HG02938 (cell line): ENCODE measurements around the gene IGFALS.
"Not testable (repeated sequence)": the region's sequence is repeated elsewhere in the genome, so short reads cannot be mapped to it uniquely, and the experiment has no call there.

Source experiments
- ATAC-seq: cut with Tn5 transposase; IDR thresholded peaks from one replicate; pipeline ENCODE4 v1.9.1; 2021; ENCODE audit warnings: mild to moderate bottlenecking, moderate library complexity; ENCODE audit not compliant: unreplicated experiment

IGFALS gene

DNA sequence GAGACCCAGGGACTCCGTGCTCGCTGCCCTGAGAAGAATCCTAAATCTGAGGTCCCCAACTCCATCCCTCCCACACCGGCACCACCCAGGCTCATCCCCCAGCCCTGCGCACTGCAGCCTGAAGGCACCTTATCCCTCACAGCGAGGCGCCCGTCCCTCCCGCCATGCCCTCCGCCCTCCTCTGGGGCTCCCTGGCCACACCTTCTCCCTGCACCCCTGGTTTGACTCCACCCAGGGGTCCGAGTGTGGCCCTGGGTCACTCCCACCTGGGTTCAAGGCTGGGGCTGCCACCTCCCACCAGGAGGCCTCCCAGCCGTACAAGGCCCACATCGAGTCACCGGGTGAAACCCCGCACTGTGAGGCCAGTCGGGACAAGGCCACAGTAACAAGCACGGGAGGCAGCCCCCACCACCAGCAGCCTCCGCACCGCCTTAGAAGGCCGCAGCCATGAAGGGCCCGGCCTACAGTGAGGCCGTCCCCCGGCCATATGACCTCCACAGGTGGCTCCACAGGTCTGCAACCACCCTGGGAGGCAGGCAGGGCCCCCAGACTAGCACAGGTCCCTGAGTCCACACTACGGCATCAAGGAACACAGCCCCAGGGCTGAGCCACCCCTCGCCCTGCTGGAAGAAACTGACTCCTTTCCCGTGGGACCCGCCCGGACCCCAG lies 24.8 kb upstream of the IGFALS start:
- no peak for ATAC-seq

DNA sequence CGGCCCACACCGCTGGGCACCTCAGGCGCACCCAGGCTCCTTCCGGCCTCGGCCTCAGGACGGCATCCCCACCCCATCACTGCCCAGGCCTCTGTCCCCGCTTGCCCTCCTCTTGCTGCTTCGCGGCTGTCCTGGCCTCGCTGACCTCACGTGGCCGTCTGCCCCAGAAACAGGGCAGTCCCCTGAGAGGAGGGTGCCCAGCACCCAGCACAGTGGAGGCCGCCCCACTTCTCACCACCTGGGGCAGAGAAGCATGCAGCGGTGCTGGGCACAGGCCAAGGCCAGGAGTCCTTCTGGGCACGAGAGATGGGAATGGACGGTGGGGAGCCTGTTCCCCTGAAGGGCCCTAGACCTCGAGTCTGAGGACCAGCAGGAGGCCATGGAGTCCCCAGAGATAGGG lies 24.2 kb upstream of the IGFALS start:
- no peak for ATAC-seq

DNA sequence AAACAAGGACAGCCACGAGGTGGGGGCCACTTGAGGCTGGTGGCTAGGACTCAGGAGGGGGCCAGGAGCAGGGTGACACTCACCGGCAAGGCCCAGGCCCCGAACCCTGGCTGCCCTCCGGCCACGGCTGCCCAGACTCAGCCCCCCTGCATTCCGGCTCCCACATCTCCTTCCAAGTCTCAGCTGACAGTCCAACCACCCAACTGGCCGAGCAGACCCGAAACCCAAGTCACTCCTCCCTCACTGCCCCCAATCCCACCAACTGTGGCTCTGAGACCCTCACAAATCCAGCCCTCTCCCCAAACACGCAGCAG lies 23.7 kb upstream of the IGFALS start:
- no peak for ATAC-seq

DNA sequence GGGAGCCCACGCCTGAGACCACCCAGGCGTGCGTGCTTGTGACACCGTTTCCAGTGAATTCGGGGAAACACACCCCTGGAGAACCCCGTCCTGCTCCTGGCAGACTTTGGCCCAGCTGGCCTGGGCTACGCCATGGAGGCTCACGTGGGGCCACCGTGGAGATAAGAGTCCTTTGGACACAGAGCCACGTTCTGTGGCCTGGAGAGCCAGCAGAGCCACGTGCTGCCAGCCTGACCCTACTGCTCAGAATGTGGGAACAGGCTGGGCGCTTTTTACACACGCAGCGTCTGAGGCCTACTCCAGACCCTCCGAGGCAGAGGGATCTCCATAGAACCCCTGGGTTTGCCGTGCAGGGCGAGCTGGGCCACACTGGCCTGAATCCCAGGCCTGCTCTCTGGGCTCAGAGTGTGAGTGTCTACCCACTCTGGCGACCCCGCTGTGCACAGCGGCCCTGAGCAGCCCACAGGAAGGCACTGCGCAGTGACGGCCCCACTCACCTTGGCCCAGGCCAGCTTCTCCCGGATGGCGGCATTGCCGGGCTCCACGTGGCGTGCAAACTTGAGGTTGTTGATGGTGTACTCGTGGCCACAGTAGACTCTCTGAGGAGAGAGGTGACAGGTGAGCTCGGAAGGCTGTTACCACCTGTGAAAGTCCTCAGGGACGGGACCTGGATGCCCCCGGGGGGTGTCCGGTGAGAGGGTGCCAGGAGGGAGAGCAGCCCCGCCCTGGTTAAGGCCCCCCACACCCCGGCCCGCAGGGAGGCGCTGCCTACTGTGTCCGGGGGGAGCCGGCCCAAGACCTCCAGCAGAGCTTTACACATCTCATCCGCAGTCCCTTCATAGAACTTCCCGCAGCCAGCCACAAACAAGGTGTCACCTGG lies 23.1 kb upstream of the IGFALS start:
- no peak for ATAC-seq

DNA sequence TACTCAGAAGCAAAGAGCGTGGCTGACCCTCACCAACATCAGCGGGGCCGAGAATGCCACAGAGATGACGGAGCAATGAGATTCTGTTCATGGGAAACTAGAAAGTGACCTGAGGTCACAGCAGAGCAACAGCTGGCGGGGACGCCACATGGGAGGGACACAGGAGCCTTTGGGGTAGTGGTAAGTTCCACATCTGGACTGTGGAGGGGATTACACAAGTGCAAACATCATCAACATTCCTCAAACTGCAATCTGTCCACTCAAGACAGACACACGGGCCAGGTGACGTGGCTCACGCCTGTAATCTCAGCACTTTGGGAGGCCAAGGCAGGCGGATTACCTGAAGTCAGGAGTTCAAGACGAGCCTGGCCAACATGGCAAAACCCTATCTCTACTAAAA lies 22.0 kb upstream of the IGFALS start:
- ATAC-seq: no peak

DNA sequence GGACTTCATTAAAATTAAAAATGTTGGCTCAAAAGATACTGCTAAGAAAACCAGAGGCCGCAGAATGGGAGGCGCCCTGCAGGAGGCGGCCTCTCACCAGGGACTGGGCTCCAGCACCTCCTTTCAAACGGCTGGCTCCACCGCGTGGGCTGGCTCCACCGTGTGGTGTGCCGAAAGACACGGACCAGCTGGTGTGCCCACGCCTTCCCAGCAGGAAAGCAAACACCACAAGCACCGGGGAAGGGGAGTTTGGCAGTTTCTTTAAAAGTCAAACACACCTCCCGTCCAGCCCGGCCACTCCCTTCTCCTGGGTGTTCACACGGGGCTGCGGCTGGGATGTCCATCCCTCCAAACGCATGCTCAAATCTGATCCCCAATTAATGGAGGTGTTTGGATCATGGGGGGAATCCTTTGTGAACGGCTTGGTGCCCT lies 19.2 kb upstream of the IGFALS start:
- ATAC-seq: no peak

DNA sequence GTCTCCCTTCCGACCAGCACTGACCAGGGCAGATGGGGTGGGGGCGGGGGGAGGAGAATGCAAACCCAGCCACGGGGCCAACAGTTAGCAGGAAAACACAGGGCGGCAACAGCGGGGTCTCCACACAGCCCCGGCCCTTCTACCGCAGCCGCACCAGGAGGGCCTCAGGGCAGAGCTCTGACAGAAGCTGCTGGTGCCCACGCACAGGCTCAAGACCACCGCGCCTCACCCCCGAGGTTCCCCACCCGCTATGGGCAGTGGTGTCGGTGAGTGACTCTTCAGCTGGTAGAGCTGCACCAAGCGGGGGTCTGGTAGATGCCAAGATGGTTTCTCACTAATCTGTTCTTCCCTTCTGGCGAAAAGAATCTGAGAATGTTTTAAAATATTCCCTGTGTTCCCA lies 17.0 kb upstream of the IGFALS start:
- ATAC-seq: no peak

DNA sequence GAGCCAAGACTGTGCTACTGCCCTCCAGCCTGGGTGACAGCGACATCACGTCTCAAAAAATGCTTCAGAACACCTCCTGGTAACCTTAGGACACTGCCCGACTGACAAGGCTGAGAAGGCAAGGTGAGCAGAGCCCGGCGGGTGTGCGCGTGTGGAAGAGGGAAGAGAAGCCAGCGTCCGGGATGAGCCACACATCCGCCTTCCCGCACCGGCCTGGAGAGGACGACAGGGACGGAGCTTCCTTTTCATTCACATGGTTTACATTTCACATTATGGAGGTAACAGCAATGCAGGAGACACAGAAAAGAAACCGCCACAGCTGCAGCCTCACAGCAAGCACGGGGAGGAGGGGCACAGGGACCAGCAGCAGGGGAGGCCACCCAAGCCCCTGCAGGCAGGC lies 16.6 kb upstream of the IGFALS start:
- no peak for ATAC-seq

DNA sequence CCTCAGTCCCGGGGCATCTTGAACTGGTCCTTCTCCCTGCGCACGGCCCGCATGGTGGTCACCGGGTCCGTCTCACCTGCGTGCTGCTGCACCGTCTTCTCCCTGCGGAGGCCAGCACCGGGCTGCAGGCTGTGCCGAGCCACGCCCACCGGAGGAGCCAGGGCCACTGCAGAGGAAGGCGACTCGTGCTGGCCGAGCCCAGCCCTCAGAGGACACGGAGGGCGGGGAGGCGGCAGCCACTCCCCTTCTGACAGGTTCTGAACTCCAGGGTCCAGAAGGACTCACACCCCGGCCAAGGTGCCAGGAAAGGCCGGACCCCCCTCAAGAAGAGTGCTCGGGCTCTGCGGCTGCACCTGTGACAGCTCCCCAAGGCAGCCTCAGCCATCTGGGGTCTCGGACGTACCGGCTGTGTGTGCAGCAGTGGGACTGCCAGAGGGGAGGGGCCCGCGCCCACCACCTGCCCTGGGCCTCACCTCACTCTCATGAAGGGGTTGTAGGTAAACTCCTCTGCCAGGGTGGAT lies 15.8 kb upstream of the IGFALS start:
- no peak for ATAC-seq

DNA sequence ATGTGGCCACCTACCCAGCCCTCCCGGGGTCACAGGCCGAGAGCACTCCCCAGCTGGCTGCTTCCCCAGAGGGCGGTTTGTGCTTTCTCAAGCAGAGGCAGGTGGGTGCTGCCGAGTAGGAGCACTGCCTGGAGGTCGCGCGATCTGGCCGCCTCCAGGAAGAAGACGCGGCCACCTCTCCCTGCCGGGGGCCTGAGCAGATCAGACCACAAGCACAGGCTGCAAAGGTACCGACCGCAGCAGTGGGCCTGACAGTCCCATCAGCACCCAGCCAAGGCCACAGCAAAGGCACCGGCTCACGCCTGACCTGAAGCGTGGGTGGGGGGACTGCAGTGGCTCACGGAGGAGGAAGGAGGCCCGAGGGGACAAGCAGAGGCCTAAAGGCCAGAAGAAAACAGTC lies 15.2 kb upstream of the IGFALS start:
- ATAC-seq: no peak

DNA sequence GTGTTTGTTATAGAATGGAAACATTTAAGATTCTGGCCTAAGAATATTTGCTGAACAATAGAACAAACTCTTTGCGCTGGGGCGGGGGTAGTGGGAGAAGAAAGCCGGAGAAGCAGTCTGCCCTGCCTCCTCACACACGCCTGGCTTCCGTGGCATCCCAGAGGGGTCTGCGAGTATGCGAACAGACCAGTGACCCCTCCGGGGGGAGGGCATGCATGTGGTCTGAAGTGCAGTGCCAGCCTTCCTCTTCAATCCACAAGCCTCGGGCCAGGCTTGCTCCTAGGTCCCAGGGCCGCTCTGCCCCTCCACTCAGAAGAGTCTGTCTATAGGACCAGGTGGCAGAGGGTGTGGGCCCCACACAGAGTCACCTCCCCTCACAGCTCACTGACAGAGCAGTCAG lies 14.1 kb upstream of the IGFALS start:
- no peak for ATAC-seq

DNA sequence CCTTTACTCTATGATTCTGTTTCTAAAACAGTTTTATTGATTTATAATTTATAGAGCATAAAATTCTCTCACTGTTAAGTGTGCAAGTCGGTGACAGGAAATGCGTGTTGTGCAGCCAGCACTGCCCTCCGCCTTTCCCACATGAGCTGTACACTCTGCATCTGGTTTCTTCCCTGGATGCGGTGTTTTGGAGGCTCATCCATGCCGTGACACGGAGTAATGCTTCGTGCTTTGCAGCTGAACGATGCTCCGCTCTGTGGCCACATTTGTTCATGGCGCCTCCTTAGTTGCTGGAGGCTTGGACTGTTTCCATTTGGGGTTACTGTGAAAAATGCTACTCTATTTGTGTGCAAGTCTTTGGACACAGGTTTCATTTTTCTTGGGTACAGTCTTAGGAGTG lies 7.2 kb upstream of the IGFALS start:
- ATAC-seq: no peak

DNA sequence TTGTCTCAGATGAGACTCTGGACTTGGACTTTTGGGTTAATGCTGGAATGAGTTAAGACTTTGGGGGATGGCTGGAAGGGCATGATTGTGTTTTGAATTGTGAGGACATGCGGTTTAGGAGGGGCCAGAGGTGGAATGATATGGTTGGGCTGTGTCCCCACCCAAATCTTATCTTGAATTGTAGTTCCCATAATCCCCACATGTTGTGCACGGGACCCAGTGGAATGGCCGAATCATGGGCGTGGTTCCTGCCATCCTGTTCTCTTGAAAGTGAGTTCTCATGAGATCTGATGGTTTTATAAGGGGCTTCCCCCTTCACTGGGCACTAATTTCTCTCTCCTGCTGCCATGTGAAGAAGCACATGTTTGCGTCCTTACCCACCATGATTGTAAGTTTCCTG lies 5.8 kb upstream of the IGFALS start:
- ATAC-seq: not testable (repeated sequence)

DNA sequence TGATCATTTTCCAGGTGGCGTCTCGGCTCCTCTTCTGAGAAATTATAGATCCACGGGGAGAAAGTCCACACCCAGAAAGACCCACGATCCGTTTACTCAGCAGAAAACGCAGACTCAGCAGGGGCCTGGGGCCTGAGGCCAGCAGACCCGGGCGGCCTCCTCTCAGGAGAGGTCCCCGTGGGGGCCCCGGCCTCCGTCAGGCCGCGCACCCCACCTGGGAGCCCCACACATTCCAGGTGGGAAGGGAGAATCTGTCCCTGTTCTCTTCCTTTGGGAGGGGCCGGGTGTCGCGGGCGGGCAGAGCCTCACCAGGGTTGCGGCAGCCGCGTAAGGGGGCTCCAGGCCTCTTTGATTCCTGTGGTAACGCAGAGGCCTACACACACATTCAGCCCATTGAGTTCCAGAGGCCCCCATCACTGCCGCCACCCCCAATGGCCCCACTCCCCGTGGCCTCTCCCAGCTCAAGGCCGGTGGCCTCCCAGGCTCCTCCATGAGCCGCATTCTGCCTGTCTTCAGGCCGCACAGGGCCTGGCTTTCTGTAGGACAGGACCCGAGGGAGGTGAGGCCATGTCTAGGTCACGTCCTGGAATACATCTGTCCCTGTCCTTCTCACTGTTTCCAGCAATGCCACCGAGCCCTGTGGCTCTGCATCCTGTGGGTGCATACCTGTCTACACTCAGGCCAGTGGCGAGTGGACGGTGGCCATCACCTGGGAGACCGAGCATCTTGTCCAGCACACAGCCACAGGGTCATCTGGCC lies 1.6 kb upstream of the IGFALS start:
- ATAC-seq: no peak

DNA sequence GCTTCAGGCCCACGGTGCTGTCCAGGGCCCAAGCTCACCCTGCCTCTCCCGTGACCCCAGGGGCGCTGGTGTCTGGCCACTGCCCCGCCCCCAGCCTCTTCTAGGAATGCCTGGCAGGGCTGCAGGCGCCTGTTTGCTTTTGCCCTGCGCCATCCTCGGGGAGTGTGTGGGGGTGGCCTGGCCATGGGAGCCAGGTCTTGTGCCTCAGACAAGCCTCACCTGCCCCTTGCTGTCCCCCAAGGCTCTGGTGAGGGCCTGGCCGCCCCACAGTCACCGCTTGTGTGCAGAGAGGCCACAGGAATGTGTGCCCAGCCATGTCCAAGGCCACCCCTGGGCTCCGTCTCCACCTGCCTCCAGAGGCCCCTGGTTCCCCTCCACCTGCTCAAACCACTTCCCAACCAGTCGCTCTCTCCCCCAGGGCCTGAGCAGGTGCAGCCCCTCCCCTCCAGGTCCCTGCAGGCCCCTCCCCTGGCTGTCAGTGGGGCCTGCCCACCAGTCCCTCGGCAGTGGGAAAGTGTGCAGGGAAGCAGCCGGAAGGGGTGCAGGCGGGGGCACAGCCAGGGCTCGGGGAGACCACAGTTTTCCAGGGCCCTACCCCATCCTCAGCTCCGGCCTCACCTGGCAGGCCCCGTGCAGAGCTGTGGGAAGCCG lies 841 bp upstream of the IGFALS start:
- no peak for ATAC-seq

DNA sequence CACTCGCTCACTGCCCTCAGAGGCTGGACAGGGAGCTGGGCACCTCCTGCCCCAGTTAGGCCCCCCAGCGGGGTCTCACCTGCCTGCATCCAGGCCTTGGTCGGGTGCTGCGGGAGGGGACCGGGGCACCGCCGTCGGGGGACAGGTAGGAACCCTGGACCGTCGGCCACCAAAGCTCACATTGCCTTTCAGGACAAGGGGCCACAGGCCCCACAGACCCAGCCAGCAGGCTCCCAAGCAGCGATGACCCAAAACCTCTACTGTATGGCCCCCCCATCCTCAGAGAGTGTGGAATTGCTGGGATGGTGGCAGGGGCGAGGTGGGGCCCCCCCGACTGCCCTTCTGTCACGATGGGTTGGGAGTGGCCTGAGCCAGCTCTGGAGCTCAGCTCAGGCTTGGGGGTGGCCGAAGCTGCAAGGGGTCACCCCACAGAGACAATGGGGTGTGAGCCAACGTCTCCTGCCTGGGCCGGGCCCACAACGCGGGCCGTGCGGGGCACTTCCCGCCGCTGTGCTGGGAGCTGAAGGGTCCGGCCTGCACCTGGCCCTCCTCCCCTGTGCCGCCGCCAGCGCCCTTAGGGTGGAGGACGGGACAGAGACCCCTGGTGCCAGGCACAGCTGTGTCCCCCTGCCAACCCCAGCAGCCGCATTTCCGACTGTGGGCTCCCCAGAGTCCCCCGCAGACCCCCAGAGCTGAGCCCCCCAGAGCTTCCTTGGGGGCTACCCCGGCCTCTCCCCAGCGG lies 498 bp downstream of the IGFALS start:
- ATAC-seq: no peak

DNA sequence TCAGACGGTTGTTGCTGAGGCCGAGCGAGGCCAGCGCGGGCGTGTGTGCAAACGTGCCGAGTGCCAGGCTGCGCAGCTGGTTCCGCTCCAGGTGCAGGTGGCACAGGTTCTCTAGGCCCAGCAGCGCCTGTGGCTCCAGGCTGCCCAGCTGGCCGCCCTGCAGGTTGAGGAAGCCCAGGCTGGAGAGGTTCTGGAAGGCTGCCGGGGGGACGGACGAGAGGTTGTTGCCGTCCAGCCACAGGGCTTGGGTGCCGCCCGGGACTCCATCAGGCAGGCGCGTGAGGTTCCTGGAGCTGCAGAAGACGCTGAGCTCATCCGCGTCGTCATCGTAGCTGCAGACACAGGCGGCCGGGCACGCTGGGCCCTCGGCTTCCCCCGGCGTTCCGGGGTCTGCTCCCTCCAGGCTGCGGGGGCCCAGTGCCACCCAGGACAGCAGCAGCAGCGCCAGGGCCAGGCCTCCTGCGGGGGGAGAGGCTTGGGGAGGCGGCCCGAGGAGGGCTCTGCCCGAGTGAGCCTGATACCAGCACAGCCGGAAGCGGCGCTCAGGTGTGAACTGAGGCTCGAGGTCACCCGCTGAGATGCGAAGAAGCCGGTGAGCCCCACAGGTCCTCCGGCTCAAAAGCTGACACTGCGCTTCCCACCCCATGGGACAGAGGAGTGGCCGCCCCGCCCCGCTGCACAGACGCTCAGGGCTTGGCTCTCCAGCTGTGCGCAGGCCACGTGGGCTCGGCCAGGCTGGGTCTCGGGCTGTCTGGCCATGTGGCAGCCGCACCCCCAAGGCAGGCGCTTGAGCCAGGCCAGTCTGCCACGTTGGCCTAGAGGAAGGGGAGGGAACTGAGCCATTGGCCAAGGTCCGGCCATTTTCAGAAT lies 1.3 kb downstream of the IGFALS start:
- ATAC-seq: no peak

DNA sequence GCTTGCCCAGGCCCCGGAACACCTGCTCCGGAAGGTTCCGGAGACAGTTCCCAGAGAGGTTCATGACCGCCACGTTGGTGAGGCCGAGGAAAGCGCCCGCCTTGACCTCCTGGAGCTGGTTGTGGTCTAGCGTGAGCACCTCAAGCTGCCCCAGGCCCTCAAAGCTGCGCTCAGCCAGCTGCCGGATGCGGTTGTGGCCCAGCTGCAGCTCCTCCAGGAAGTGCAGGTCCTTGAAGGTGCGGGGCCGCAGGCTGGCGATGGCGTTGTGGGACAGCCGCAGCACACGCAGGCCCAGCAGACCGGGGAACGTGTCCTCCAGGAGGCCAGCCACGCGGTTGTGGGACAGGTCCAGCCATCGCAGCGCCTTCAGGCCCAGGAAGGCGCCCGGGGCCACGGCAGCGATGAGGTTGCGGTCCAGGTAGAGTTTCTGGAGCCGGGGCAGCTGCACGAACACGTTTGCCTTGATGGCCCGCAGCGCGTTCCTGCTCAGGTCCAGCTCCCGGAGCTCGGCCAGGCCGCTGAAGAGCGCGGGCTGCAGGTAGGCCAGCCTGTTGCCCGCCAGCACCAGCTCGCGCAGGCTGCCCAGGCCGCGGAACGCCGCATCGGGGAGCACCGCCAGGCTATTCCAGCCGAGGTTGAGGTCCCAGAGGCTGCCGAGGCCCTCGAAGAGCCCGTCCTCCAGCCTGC lies 2.1 kb downstream of the IGFALS start:
- no peak for ATAC-seq
